NCI-H2081 (cell line): ENCODE data around the gene GSTA3.
"Not testable (repeated sequence)": the region's sequence is repeated elsewhere in the genome, so short reads cannot be mapped to it uniquely, and the experiment has no call there.

Experiments used
- DNase-seq, 2 experiments: peaks; one replicate each; lab custom pipeline; 2025; lab: John Stamatoyannopoulos, UW

Gene GSTA3

GRCh38 chr6:52910091-52910490 lies 593 bp upstream of the GSTA3 start:
- DNase-seq = no peak

GRCh38 chr6:52909131-52909530 lies 367 bp downstream of the GSTA3 start:
- no peak for DNase-seq

- no peak for DNase-seq
Measured at GRCh38 chr6:52908526-52908925, 972 bp downstream of the GSTA3 start.

- no peak for DNase-seq
Measured at GRCh38 chr6:52904562-52905279, 4.8 kb downstream of the GSTA3 start.

- no peak for DNase-seq
Measured at GRCh38 chr6:52900536-52900935, 9.0 kb downstream of the GSTA3 start.

GRCh38 chr6:52895790-52896189 lies 13.7 kb downstream of the GSTA3 start:
- DNase-seq = not testable (repeated sequence)

GRCh38 chr6:52894285-52894684 lies 15.2 kb downstream of the GSTA3 start:
- DNase-seq = no peak

- DNase-seq = no peak
Measured at GRCh38 chr6:52893803-52894202, 15.7 kb downstream of the GSTA3 start.

- no peak for DNase-seq
Measured at GRCh38 chr6:52893221-52893620, 16.3 kb downstream of the GSTA3 start.

- DNase-seq = no peak
Measured at GRCh38 chr6:52890018-52890417, 19.5 kb downstream of the GSTA3 start.

GRCh38 chr6:52887910-52888524 lies 21.5 kb downstream of the GSTA3 start:
- DNase-seq = no peak

- DNase-seq = peak; percentile 72 to 79
Measured at GRCh38 chr6:52881996-52882841, 27.3 kb downstream of the GSTA3 start.

- no peak for DNase-seq
Measured at GRCh38 chr6:52881662-52881995, 27.9 kb downstream of the GSTA3 start.

- no peak for DNase-seq
Measured at GRCh38 chr6:52877786-52878185, 31.7 kb downstream of the GSTA3 start.

GRCh38 chr6:52877168-52877567 lies 32.3 kb downstream of the GSTA3 start:
- DNase-seq = no peak

GRCh38 chr6:52876056-52876787 lies 33.3 kb downstream of the GSTA3 start:
- DNase-seq = no peak

GRCh38 chr6:52872031-52872430 lies 37.5 kb downstream of the GSTA3 start:
- no peak for DNase-seq

- no peak for DNase-seq
Measured at GRCh38 chr6:52871621-52872020, 37.9 kb downstream of the GSTA3 start.

- DNase-seq = not testable (repeated sequence)
Measured at GRCh38 chr6:52870335-52871091, 39.0 kb downstream of the GSTA3 start.

GRCh38 chr6:52868899-52869298 lies 40.6 kb downstream of the GSTA3 start:
- DNase-seq = not testable (repeated sequence)

GRCh38 chr6:52868240-52868639 lies 41.3 kb downstream of the GSTA3 start:
- DNase-seq = no peak

- DNase-seq = not testable (repeated sequence)
Measured at GRCh38 chr6:52861151-52861550, 48.3 kb downstream of the GSTA3 start.
